Liver (tissue), 3 donors: ENCODE data around the gene ZNF143.
A peak's percentile ranks its signal among the peaks of the same experiment; 100 is the strongest.

ENCODE experiments used
- CTCF ChIP-seq: fragments of 150-350 bp; IDR thresholded peaks from 2 replicates; pipeline ENCODE4 v1.5.1; 2017; ENCODE audit warnings: improper control_type of control experiment, low read depth, low read length; ENCODE audit not compliant: missing input control
- FOXA1 ChIP-seq: IDR thresholded peaks from 2 replicates; pipeline ENCODE4 v1.6.1; 2016; ENCODE audit warnings: antibody characterized with exemption
- GABPA ChIP-seq, 2 donors: IDR thresholded peaks in 1 of 2; conservative IDR thresholded peaks in 1 of 2; 2 replicates each; pipeline ENCODE4 v1.6.1; 2016; ENCODE audit warnings: antibody characterized with exemption in 2 of 2, mild to moderate bottlenecking in 1 of 2, moderate library complexity in 1 of 2
- JUND ChIP-seq, 2 donors: IDR thresholded peaks; 2 replicates each; pipeline ENCODE4 v1.6.1; 2016; ENCODE audit warnings: antibody characterized with exemption in 2 of 2
- MAX ChIP-seq: IDR thresholded peaks from 2 replicates; pipeline ENCODE4 v1.6.1; 2016; ENCODE audit warnings: antibody characterized with exemption
- RAD21 ChIP-seq, 2 donors: IDR thresholded peaks; 2 replicates each; pipeline ENCODE4 v1.6.1; 2016; ENCODE audit warnings: antibody characterized with exemption in 2 of 2, mild to moderate bottlenecking in 2 of 2
- REST ChIP-seq: IDR thresholded peaks from 2 replicates; pipeline ENCODE4 v1.6.1; 2016; ENCODE audit warnings: antibody characterized with exemption, mild to moderate bottlenecking
- RXRA ChIP-seq, 2 donors: IDR thresholded peaks; 2 replicates each; pipeline ENCODE4 v1.6.1; 2017 to 2018; ENCODE audit warnings: antibody characterized with exemption in 2 of 2, mild to moderate bottlenecking in 1 of 2
- SP1 ChIP-seq: IDR thresholded peaks from 2 replicates; pipeline ENCODE4 v1.6.1; 2018; ENCODE audit warnings: antibody characterized with exemption, mild to moderate bottlenecking
- TAF1 ChIP-seq: conservative IDR thresholded peaks from 2 replicates; pipeline ENCODE4 v1.6.1; 2016; ENCODE audit warnings: antibody characterized with exemption, mild to moderate bottlenecking
- YY1 ChIP-seq: IDR thresholded peaks from 2 replicates; pipeline ENCODE4 v1.6.1; 2016; ENCODE audit warnings: antibody characterized with exemption, mild to moderate bottlenecking
- ZBTB33 ChIP-seq: IDR thresholded peaks from 2 replicates; pipeline ENCODE4 v1.6.1; 2016; ENCODE audit warnings: antibody characterized with exemption
- donor health status: healthy.
- donor health status: healthy.

- TF ChIP-seq YY1: no peak
- TF ChIP-seq CTCF: peak; percentile 96
- no peak for TF ChIP-seq REST
- TF ChIP-seq SP1: peak; percentile 14
- no peak for TF ChIP-seq JUND (IDR thresholded peaks at IDR 0.05)
- no peak for TF ChIP-seq FOXA1
- peak; percentile 98 for TF ChIP-seq RAD21 (IDR thresholded peaks at IDR 0.05)
- no peak for TF ChIP-seq TAF1
- no peak for TF ChIP-seq ZBTB33
- no peak for TF ChIP-seq MAX
- TF ChIP-seq RXRA (IDR thresholded peaks at IDR 0.05): peak; percentile 21 to 33
- TF ChIP-seq GABPA (IDR thresholded peaks at IDR 0.05 in 1 of 2, conservative IDR thresholded peaks at IDR 0.05 in 1 of 2): no peak
Observed at GRCh38 chr11:9506489-9507276, 45.9 kb downstream of the ZNF143 start.
